ENCODE results near the gene COL15A1. TPM values are rescaled to one million over a fixed set of nuclear protein-coding genes. Genes with fewer than 3 reads are reported as not detected.

Gene COL15A1
- total RNA-seq, 1 experiment from 2014 or later, result 0.04 TPM

DNA sequence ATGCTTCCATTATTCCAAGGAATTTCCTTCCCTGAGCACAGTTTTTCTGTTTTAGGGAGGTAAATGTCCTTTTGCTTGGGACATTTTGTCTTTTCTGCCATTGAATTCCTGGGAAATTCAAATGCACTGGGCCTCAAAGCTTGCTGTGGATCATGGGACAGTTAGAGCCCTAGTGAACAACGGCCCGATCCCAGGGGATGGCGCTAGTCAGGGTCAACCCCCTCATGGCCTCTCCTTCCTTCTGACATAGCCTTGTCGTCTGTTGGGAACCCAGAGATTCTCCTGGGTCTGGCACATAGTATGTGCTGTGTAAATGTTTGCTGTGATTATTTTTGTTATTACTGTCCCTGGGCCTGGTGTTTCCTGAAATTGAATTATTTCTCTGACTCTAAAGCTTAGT, 30.7 kb upstream of the COL15A1 start:
- Histone ChIP-seq H3K4me1 (ENCODE audit: insufficient read depth, low read length, poor library complexity, severe bottlenecking) (no peaks in the 10 kb centered on the region), H3K4me3 (ENCODE audit: low read depth, low read length, poor library complexity, severe bottlenecking) (no peak overlapping the region), H3K36me3 (ENCODE audit: insufficient read depth, low read length, poor library complexity, severe bottlenecking) (no peaks in the 10 kb centered on the region), H3K27me3 (replicated peaks; ENCODE audit: insufficient read depth, low read depth, low read length, poor library complexity) (no peaks in the 10 kb centered on the region), H3K9me3 (ENCODE audit: low read depth, low read length, poor library complexity, severe bottlenecking) (no peaks in the 10 kb centered on the region), H3K27ac (ENCODE audit: low read depth, low read length, poor library complexity, severe bottlenecking) (no peak overlapping the region)
- CTCF ChIA-PET, result no interaction called here
- intact Hi-C loops (cut with micrococcal nuclease; ENCODE audit: unreplicated experiment), result no loop called here
- no peak for TF ChIP-seq EZH2 (IDR thresholded peaks at IDR 0.05; ENCODE audit: borderline replicate concordance, low read depth, low read length, poor library complexity, severe bottlenecking)
- TF ChIP-seq, protein P1, sequence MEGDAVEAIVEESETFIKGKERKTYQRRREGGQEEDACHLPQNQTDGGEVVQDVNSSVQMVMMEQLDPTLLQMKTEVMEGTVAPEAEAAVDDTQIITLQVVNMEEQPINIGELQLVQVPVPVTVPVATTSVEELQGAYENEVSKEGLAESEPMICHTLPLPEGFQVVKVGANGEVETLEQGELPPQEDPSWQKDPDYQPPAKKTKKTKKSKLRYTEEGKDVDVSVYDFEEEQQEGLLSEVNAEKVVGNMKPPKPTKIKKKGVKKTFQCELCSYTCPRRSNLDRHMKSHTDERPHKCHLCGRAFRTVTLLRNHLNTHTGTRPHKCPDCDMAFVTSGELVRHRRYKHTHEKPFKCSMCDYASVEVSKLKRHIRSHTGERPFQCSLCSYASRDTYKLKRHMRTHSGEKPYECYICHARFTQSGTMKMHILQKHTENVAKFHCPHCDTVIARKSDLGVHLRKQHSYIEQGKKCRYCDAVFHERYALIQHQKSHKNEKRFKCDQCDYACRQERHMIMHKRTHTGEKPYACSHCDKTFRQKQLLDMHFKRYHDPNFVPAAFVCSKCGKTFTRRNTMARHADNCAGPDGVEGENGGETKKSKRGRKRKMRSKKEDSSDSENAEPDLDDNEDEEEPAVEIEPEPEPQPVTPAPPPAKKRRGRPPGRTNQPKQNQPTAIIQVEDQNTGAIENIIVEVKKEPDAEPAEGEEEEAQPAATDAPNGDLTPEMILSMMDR (conservative IDR thresholded peaks at IDR 0.05; ENCODE audit: low read depth, low read length), result no peak
- DNase-seq (ENCODE audit: low spot score), result no peak
- POLR2A ChIA-PET (ENCODE audit: low non-redundant PET), result no interaction called here
- no TSS peak for BruUV-seq (replicated peaks)

DNA sequence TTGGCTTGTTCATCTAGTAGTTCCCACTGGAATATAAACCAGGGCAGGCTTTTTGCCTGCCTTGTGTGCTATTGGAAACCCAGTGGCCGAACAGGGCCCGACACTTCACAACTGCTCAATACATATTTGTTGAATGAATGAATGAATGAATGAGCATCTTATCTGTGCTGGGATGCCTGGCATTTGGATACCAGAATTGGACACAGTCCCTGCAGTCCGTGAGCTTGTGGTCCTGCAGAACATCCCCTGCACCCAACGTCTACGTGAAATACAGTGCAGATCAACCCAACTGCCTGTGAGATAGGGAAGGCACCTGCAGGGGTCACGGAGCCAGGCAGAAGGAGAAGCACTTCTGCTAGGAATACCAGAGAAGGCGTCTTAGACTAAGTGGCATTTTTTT, 30.0 kb upstream of the COL15A1 start:
- no peaks in the 10 kb centered on the region for H3K9me3 ChIP-seq (ENCODE audit: low read depth, low read length, poor library complexity, severe bottlenecking)
- intact Hi-C loops (cut with micrococcal nuclease; ENCODE audit: unreplicated experiment), result no loop called here
- H3K27ac ChIP-seq (ENCODE audit: low read depth, low read length, poor library complexity, severe bottlenecking), result no peak overlapping the region
- no TSS peak for BruUV-seq (replicated peaks)
- H3K36me3 ChIP-seq (ENCODE audit: insufficient read depth, low read length, poor library complexity, severe bottlenecking), result no peaks in the 10 kb centered on the region
- ChIA-PET POLR2A (ENCODE audit: low non-redundant PET) (no interaction called here), CTCF (no interaction called here)
- TF ChIP-seq EZH2 (IDR thresholded peaks at IDR 0.05; ENCODE audit: borderline replicate concordance, low read depth, low read length, poor library complexity, severe bottlenecking), result no peak
- TF ChIP-seq, protein P1 (conservative IDR thresholded peaks at IDR 0.05; ENCODE audit: low read depth, low read length), result no peak
- no peak overlapping the region for H3K4me3 ChIP-seq (ENCODE audit: low read depth, low read length, poor library complexity, severe bottlenecking)
- no peaks in the 10 kb centered on the region for H3K27me3 ChIP-seq (replicated peaks; ENCODE audit: insufficient read depth, low read depth, low read length, poor library complexity)
- no peak for DNase-seq (ENCODE audit: low spot score)
- H3K4me1 ChIP-seq (ENCODE audit: insufficient read depth, low read length, poor library complexity, severe bottlenecking), result no peaks in the 10 kb centered on the region

DNA sequence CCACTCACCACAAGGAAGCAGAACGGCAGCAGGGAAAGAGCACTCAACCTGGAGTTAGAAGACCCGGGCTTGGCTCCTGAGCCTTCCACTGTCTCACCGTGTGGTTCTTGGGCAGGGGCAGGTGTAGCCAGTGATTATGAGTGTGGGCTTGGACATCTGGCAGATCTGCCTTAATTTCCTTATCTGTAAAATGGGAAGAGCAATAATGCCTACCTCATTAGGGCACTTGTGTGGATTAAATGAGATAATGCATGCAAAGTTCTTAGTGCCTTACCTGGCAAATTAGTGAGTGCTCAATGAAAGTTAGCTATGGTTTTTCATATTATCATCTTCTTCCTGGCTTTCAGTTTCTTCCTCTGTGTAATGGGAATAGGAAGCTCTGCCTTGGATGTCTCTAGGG, 28.1 kb upstream of the COL15A1 start:
- Histone ChIP-seq H3K4me3 (ENCODE audit: low read depth, low read length, poor library complexity, severe bottlenecking) (no peak overlapping the region), H3K27me3 (replicated peaks; ENCODE audit: insufficient read depth, low read depth, low read length, poor library complexity) (no peaks in the 10 kb centered on the region), H3K9me3 (ENCODE audit: low read depth, low read length, poor library complexity, severe bottlenecking) (no peaks in the 10 kb centered on the region), H3K36me3 (ENCODE audit: insufficient read depth, low read length, poor library complexity, severe bottlenecking) (no peaks in the 10 kb centered on the region), H3K27ac (ENCODE audit: low read depth, low read length, poor library complexity, severe bottlenecking) (no peak overlapping the region), H3K4me1 (ENCODE audit: insufficient read depth, low read length, poor library complexity, severe bottlenecking) (no peaks in the 10 kb centered on the region)
- CTCF ChIA-PET, result no interaction called here
- no peak for DNase-seq (ENCODE audit: low spot score)
- POLR2A ChIA-PET (ENCODE audit: low non-redundant PET), result no interaction called here
- TF ChIP-seq, protein P1 (conservative IDR thresholded peaks at IDR 0.05; ENCODE audit: low read depth, low read length), result no peak
- no peak for TF ChIP-seq EZH2 (IDR thresholded peaks at IDR 0.05; ENCODE audit: borderline replicate concordance, low read depth, low read length, poor library complexity, severe bottlenecking)
- intact Hi-C loops (cut with micrococcal nuclease; ENCODE audit: unreplicated experiment), result no loop called here
- no TSS peak for BruUV-seq (replicated peaks)

Data from A673 (cell line).